K562 (cell line): ENCODE results near the gene HLA-DMB. TPM values are rescaled to one million over a fixed set of nuclear protein-coding genes. Genes with fewer than 3 reads are reported as not detected.

Experiments used
- ATAC-seq: fragments of 200-7000 bp; cut with Tn5 transposase; 3 replicates; pipeline ENCODE4 v1.9.1; 2020; ENCODE audit warnings: moderate library complexity
- BruUV-seq: library from RNA; stranded (reverse); fragments of 400-500 nt; replicated peaks from 2 replicates; lab custom pipeline; 2021; lab: Mats Ljungman, UMichigan
- CTCF ChIA-PET: fragments of 300-600 bp; formaldehyde crosslinking; extraction: SDS; loops from one replicate; lab custom pipeline; 2021; ENCODE audit warnings: low intra/inter-chr PET ratio; lab: Yijun Ruan, JAX
- POLR2A ChIA-PET: fragments of 300-600, 350-650 bp; sonication (Branson Sonifier 250); formaldehyde crosslinking; extraction: SDS; loops from one replicate; lab custom pipeline; 2021; ENCODE audit warnings: antibody characterized with exemption, inconsistent platforms; lab: Yijun Ruan, JAX
- DNase-seq, 4 experiments: peaks; one replicate each; pipeline versions ENCODE4 v3.0.0 to v3.0.0-alpha.2; 2011 to 2018; ENCODE audit warnings: low spot score in 3 of 4, mixed read lengths in 3 of 4; ENCODE audit errors: extremely low read depth in 1 of 4
- FAIRE-seq: peaks from 2 replicates; lab custom pipeline; 2011; peaks lifted over from hg19 to GRCh38; lab: Jason Lieb, UNC
- H2AFZ ChIP-seq: 2 replicates; pipeline ENCODE4 v1.6.0; 2011; ENCODE audit warnings: low read depth, low read length, control low read depth, inconsistent platforms
- H3K27ac ChIP-seq: fragments of 200-600 bp; 3 replicates; pipeline ENCODE4 v1.8.0; 2011; ENCODE audit warnings: low read depth, mild to moderate bottlenecking, control low read depth, inconsistent platforms, low read length, moderate library complexity, mixed read lengths; ENCODE audit errors: extremely low read depth
- H3K27me3 ChIP-seq, 2 experiments: fragments of 300-600 bp in 1 of 2; 2 replicates in 1 of 2; 3 replicates in 1 of 2; pipeline versions ENCODE4 v1.6.0 to v1.8.0; 2011; ENCODE audit warnings: inconsistent platforms in 2 of 2, low read length in 2 of 2, mild to moderate bottlenecking in 1 of 2, mixed read lengths in 1 of 2, moderate library complexity in 1 of 2; ENCODE audit not compliant: control insufficient read depth in 2 of 2, insufficient read depth in 2 of 2
- H3K36me3 ChIP-seq: fragments of 300-600 bp; 3 replicates; pipeline ENCODE4 v1.8.0; 2011; ENCODE audit warnings: mild to moderate bottlenecking, low read length, inconsistent platforms; ENCODE audit not compliant: control insufficient read depth, insufficient read depth
- H3K4me1 ChIP-seq, 2 experiments: fragments of 200-600 bp in 1 of 2; replicated peaks in 1 of 2; 2 replicates in 1 of 2; 3 replicates in 1 of 2; pipeline versions ENCODE4 v1.5.1 to v1.8.0; 2011; ENCODE audit warnings: inconsistent platforms in 2 of 2, low read length in 2 of 2, mild to moderate bottlenecking in 1 of 2, mixed read lengths in 1 of 2, moderate library complexity in 1 of 2; ENCODE audit not compliant: control insufficient read depth in 2 of 2, insufficient read depth in 2 of 2
- H3K4me2 ChIP-seq: 2 replicates; pipeline ENCODE4 v1.6.1; 2011; ENCODE audit warnings: low read length, control low read depth, inconsistent platforms, mixed read lengths; ENCODE audit not compliant: insufficient read depth
- H3K4me3 ChIP-seq: fragments of 200-600 bp; sonication (generic), shearing (Covaris generic); 2 replicates; pipeline ENCODE4 v1.5.1; 2016; ENCODE audit warnings: control low read depth, inconsistent platforms
- H3K79me2 ChIP-seq: fragments of 200-600 bp; 3 replicates; pipeline ENCODE4 v1.8.0; 2011; ENCODE audit warnings: low read length, inconsistent platforms; ENCODE audit not compliant: control insufficient read depth, insufficient read depth
- H3K9ac ChIP-seq, 2 experiments: 2 replicates each; pipeline versions ENCODE4 v1.6.0 to v1.6.1; 2011; ENCODE audit warnings: low read depth in 2 of 2, low read length in 2 of 2, control low read depth in 1 of 2, inconsistent platforms in 1 of 2, mild to moderate bottlenecking in 1 of 2, mixed read lengths in 1 of 2; ENCODE audit not compliant: insufficient read depth in 1 of 2
- H3K9me1 ChIP-seq: one replicate; pipeline ENCODE4 v1.6.0; 2011; ENCODE audit warnings: inconsistent platforms, mild to moderate bottlenecking, low read length, moderate library complexity; ENCODE audit not compliant: control insufficient read depth, insufficient read depth
- H3K9me3 ChIP-seq: replicated peaks from 2 replicates; pipeline ENCODE4 v1.5.1; 2011; ENCODE audit warnings: low read depth, low read length, inconsistent platforms; ENCODE audit not compliant: control insufficient read depth, insufficient read depth
- H4K20me1 ChIP-seq: replicated peaks from 2 replicates; pipeline ENCODE4 v1.6.1; 2011; ENCODE audit warnings: low read length, inconsistent platforms, mixed read lengths; ENCODE audit not compliant: control insufficient read depth, insufficient read depth
- ARID3A ChIP-seq: IDR thresholded peaks from 2 replicates; pipeline ENCODE4 v1.6.1; 2012; ENCODE audit warnings: low read depth, low read length, improper control_type of control experiment, borderline replicate concordance
- C11orf30 ChIP-seq: fragments of 450-650 bp; IDR thresholded peaks from 2 replicates; pipeline ENCODE4 v1.6.1; 2016; ENCODE audit warnings: low read depth, mild to moderate bottlenecking
- RCOR1 ChIP-seq, 2 experiments: IDR thresholded peaks; 2 replicates each; pipeline ENCODE4 v1.6.1; 2012; ENCODE audit warnings: low read depth in 2 of 2, low read length in 2 of 2, borderline replicate concordance in 1 of 2, improper control_type of control experiment in 1 of 2
- TSHZ1 ChIP-seq: fragments of 250-450 bp; sonication (Bioruptor Pico); IDR thresholded peaks from 2 replicates; pipeline ENCODE4 v1.4.0; 2020; ENCODE audit warnings: mild to moderate bottlenecking, moderate library complexity
- USF1 ChIP-seq: sonication (generic); formaldehyde crosslinking; IDR thresholded peaks from 2 replicates; pipeline ENCODE4 v1.9.0; 2022; ENCODE audit warnings: mild to moderate bottlenecking, missing genetic modification reagents
- ZNF280B ChIP-seq: fragments of 250-450 bp; sonication (Bioruptor Pico); IDR thresholded peaks from 2 replicates; pipeline ENCODE4 v1.5.1; 2021; ENCODE audit warnings: mild to moderate bottlenecking
- ZNF609 ChIP-seq: sonication (generic); formaldehyde crosslinking; IDR thresholded peaks from 2 replicates; pipeline ENCODE4 v1.8.1; 2023; ENCODE audit warnings: missing genetic modification reagents, mild to moderate bottlenecking, borderline replicate concordance
- WGBS: fragments of 100-300 bp; shearing (Covaris generic); methylation state at CpG from one replicate; pipeline ENCODE4 v1.1.6; 2016; ENCODE audit warnings: low coverage, mixed read lengths; ENCODE audit not compliant: insufficient coverage; ENCODE audit errors: missing lambda C conversion rate; 5-methylcytosine and 5-hydroxymethylcytosine counted together
- in situ Hi-C: fragments of 300-500 bp; cut with MboI; formaldehyde crosslinking; loops from 4 replicates; pipeline ENCODE4 v1.15.0; 2018; ENCODE audit warnings: inconsistent platforms, mixed read lengths
- intact Hi-C: fragments of 100-400 bp; cut with micrococcal nuclease; formaldehyde crosslinking; loops from 2 replicates; pipeline ENCODE4 v1.14.2; 2022
- polyA plus RNA-seq, 8 experiments: library from polyadenylated mRNA; depleted of rRNA in 4 of 8; stranded (reverse) in 5 of 8; unstranded in 3 of 8; fragments of >200 nt; fragmentation: Nextera tagmentation in 2 of 8; fragmentation: Illumina TruSeq in 1 of 8; extraction: Ambion mirVana in 2 of 8; extraction: Trizol in 1 of 8; gene quantifications; 2 replicates each; pipeline versions ENCODE4 v1.2.1 to v1.2.3, GENCODE V29; 2011 to 2014; ENCODE audit warnings: inconsistent platforms in 1 of 8, missing spikeins in 1 of 8
- total RNA-seq, 7 experiments: library from RNA; depleted of rRNA in 6 of 7; stranded (reverse); fragments of >200 nt in 6 of 7; fragmentation: Illumina TruSeq in 2 of 7; extraction: Trizol in 2 of 7; gene quantifications; 2 replicates each; pipeline versions ENCODE4 v1.2.1 to v1.2.3, GENCODE V29; 2011 to 2021; ENCODE audit warnings: low replicate concordance in 1 of 7

The HLA-DMB gene
- total and polyA plus RNA-seq, 9 of the 15 experiments (the other 6 are each of a cell fraction or from before 2014, with no cell fraction given): 0.38 TPM; not detected in 8

- intact Hi-C loops (no loop called here), in situ Hi-C loops (loop anchor here (25.0 kb wide), 1 partner anchor 1425 kb away; the partner anchor contains the start of genes ATP6V1G2, DDX39B, MCCD1 and NFKBIL1)
- no TSS peak for BruUV-seq
- no peaks in the 10 kb centered on the region for H3K9me3 ChIP-seq
- H3K9ac ChIP-seq: no peak overlapping the region
- FAIRE-seq: no peak
- H3K36me3 ChIP-seq: no peaks in the 10 kb centered on the region
- H3K79me2 ChIP-seq: peaks cover 17% of the 10 kb centered on the region
- no peak overlapping the region for H3K4me3 ChIP-seq
- ATAC-seq: no peak
- POLR2A ChIA-PET: interaction anchor here (4.2 kb wide), 1 partner anchor 12 kb away, joined by 63 read pairs; no protein-coding TSS in a partner anchor
- H3K4me1 ChIP-seq: peaks cover 9 to 19% of the 10 kb centered on the region in 2 experiments
- H3K27me3 ChIP-seq: no peaks in the 10 kb centered on the region
- 0% methylated on average over 1 of the region's 1 CpG for WGBS
- no peaks in the 10 kb centered on the region for H4K20me1 ChIP-seq
- no peak overlapping the region for H3K27ac ChIP-seq
- no peak overlapping the region for H2AFZ ChIP-seq
- H3K9me1 ChIP-seq: no peaks in the 10 kb centered on the region
- DNase-seq: no peak
- no peak overlapping the region for H3K4me2 ChIP-seq
- CTCF ChIA-PET: no interaction called here
- TF ChIP-seq USF1 (CRISPR knock-in tag) (no peak), ZNF280B (CRISPR knock-in tag) (no peak), ARID3A (no peak), C11orf30 (peak; percentile 60), TSHZ1 (CRISPR knock-in tag) (no peak), RCOR1 (IDR thresholded peaks at IDR 0.05; ENCODE audit: borderline replicate concordance in 1 of 2, low read depth in 2 of 2, low read length in 2 of 2) (no peak), ZNF609 (CRISPR knock-in tag) (no peak)
Observed at GRCh38 chr6:32962213-32962826, 21.5 kb upstream of the HLA-DMB start.
